GM12865 (cell line): ENCODE measurements around the gene WBP11.

ENCODE experiments used
- DNase-seq: peaks from one replicate; pipeline ENCODE4 v3.0.0; 2010; ENCODE audit warnings: low read depth
- H3K4me3 ChIP-seq: 2 replicates; pipeline ENCODE4 v1.5.1; 2011; ENCODE audit warnings: mild to moderate bottlenecking, low read depth, low read length, control low read depth
- CTCF ChIP-seq: IDR thresholded peaks from 2 replicates; pipeline ENCODE4 v1.5.1; 2011; ENCODE audit warnings: low read length, control low read depth, low read depth, inconsistent platforms; ENCODE audit not compliant: insufficient read depth; ENCODE audit errors: missing control alignments

The WBP11 gene

GRCh38 chr12:14781563-14781962 lies 21.7 kb downstream of the WBP11 start:
- H3K4me3 ChIP-seq: no peak overlapping the region
- DNase-seq: no peak
- no peak for TF ChIP-seq CTCF

DNA sequence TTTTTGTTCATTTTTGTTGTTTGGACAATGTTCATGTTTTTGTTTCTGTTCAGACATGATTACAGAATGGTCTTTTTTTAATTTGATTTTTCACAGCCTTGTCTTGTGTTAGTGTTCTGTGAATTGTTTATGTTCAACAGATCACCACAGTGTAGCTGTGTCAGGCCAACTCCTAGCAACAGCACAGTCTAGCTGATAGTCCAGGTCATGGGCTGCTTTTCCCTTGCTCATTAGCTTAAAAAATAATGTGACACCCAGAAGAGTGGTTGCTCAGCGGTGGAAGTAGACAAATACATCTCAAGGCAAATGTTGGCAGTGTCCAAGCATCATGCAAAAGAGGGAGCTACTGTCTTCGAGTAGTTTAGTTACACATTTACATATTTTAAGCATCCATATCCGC lies 22.4 kb downstream of the WBP11 start:
- H3K4me3 ChIP-seq: no peak overlapping the region
- no peak for DNase-seq
- TF ChIP-seq CTCF: no peak

DNA sequence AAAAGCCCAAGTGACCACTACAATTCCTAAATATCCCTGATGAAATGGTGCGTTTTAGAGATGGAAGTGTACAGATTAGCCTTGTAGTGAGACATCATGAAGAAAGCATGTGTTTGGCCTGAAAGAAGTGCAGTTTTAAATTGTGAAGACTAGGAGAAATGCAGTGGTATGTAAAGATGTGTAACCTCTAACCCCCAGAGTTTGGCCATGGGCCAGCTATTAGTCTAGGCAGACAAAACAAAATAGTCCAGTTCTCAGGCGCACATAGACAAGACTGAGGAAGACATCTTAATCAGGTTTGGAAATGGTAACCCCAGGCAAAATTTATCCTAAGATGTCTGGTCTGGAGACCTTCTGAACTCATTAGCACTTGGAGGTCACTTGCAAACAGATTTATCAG lies 23.4 kb downstream of the WBP11 start:
- no peak overlapping the region for H3K4me3 ChIP-seq
- DNase-seq: no peak
- TF ChIP-seq CTCF: no peak

DNA sequence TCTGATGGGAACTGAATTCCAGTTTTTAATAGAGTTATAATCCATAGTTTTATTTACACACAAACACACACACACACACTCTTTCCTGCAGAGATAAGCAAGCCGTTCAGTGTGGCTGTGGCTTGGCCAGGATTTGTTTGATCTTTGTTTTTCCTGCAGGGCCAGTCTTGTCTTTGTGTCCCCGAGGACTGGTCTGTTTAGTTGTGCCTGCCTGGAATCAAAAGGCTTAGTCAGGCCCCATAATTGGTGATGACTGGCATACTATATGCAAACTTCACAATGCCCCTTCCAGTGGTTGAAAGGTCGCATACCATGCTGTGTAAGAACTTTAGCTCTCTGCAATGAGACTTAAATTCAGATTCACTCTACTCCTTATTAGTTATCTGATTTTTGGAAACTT lies 26.0 kb downstream of the WBP11 start:
- H3K4me3 ChIP-seq: no peak overlapping the region
- no peak for TF ChIP-seq CTCF
- no peak for DNase-seq

GRCh38 chr12:14776236-14776961 lies 26.9 kb downstream of the WBP11 start:
- DNase-seq: no peak
- peak; percentile 21 for TF ChIP-seq CTCF
- H3K4me3 ChIP-seq: no peak overlapping the region

GRCh38 chr12:14775636-14775980 lies 27.7 kb downstream of the WBP11 start:
- DNase-seq: no peak
- TF ChIP-seq CTCF: no peak
- H3K4me3 ChIP-seq: peak overlapping the region; percentile 78
